ENCODE measurements around the gene RAB5B.

DNA sequence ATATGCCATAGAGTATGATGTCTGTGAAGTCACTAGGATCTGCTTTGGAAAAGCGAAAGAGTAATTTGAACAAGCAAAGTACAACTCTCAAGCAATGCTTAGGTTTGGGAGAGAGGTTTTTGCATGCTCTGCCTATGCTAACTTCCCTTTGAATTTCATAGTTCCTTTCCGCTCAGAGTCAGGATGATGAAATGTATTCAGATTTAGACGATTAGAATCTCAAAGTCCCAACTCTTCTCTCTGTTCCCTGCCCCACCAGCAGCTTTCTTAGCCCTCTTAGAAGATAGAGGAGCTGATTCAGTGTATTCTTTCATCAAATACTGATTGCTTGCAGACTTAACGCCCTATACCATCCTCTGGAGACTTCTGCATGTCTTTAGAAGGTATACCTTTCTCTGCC lies 11.5 kb downstream of the RAB5B start:
- TF ChIP-seq, protein P1, sequence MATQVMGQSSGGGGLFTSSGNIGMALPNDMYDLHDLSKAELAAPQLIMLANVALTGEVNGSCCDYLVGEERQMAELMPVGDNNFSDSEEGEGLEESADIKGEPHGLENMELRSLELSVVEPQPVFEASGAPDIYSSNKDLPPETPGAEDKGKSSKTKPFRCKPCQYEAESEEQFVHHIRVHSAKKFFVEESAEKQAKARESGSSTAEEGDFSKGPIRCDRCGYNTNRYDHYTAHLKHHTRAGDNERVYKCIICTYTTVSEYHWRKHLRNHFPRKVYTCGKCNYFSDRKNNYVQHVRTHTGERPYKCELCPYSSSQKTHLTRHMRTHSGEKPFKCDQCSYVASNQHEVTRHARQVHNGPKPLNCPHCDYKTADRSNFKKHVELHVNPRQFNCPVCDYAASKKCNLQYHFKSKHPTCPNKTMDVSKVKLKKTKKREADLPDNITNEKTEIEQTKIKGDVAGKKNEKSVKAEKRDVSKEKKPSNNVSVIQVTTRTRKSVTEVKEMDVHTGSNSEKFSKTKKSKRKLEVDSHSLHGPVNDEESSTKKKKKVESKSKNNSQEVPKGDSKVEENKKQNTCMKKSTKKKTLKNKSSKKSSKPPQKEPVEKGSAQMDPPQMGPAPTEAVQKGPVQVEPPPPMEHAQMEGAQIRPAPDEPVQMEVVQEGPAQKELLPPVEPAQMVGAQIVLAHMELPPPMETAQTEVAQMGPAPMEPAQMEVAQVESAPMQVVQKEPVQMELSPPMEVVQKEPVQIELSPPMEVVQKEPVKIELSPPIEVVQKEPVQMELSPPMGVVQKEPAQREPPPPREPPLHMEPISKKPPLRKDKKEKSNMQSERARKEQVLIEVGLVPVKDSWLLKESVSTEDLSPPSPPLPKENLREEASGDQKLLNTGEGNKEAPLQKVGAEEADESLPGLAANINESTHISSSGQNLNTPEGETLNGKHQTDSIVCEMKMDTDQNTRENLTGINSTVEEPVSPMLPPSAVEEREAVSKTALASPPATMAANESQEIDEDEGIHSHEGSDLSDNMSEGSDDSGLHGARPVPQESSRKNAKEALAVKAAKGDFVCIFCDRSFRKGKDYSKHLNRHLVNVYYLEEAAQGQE (IDR thresholded peaks at IDR 0.05; ENCODE audit: insufficient read depth in 1 of 2, low read depth in 2 of 2, low read length in 1 of 2), result no peak
- TF ChIP-seq, protein P2, sequence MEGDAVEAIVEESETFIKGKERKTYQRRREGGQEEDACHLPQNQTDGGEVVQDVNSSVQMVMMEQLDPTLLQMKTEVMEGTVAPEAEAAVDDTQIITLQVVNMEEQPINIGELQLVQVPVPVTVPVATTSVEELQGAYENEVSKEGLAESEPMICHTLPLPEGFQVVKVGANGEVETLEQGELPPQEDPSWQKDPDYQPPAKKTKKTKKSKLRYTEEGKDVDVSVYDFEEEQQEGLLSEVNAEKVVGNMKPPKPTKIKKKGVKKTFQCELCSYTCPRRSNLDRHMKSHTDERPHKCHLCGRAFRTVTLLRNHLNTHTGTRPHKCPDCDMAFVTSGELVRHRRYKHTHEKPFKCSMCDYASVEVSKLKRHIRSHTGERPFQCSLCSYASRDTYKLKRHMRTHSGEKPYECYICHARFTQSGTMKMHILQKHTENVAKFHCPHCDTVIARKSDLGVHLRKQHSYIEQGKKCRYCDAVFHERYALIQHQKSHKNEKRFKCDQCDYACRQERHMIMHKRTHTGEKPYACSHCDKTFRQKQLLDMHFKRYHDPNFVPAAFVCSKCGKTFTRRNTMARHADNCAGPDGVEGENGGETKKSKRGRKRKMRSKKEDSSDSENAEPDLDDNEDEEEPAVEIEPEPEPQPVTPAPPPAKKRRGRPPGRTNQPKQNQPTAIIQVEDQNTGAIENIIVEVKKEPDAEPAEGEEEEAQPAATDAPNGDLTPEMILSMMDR (IDR thresholded peaks at IDR 0.05), result no peak
- TF ChIP-seq SIN3A (IDR thresholded peaks at IDR 0.05; ENCODE audit: borderline replicate concordance, insufficient read depth, low read depth, low read length), result no peak
- no peak for TF ChIP-seq POLR2AphosphoS5 (IDR thresholded peaks at IDR 0.05; ENCODE audit: low read depth, low read length)
